ENCODE data around the gene AFM.
"Not testable (repeated sequence)": the region's sequence is repeated elsewhere in the genome, so short reads cannot be mapped to it uniquely, and the experiment has no call there.

The AFM gene

DNA sequence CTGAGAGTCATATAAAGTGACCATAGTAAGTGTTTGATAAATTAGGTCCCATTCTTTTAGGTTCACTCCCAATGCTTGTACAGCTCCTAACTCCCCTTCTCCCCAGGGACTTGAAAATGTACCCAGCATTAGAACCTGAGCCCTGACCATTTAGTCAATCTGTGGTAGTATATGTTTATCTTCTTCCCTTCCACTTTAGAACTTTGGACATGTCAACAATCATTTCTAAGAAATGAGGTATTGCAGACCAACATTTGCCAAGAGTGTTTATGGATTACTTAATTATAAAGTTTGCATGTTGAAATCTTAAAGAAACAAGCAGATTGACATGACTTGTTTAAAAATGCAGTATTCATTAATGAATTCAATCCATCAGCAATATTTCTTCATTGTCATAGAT lies 26.0 kb downstream of the AFM start:
- TF ChIP-seq ZNF274 (IDR thresholded peaks at IDR 0.05; ENCODE audit: low read depth, low read length): no peak

DNA sequence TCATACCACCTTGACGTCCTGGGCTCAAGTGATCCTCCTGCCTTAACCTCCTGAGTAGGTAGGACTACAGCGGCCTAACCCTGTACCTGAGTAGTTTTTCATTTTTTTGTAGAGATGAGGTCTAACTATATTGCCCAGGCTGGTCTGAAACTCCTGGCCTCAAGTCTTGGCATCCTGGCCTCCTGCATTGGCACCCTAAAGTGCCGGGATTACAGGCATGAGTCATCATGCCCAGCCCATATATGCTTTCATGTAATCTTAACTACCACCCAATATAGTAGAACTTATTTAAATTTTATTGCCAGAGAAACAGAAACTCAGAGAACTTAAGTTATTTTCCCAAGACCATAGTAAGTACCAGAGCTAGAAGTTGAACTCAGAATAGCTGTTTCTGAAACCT lies 27.1 kb downstream of the AFM start:
- TF ChIP-seq ZNF274 (IDR thresholded peaks at IDR 0.05; ENCODE audit: low read depth, low read length): no peak
- H3K4me3 ChIP-seq (ENCODE audit: low read length): no peak overlapping the region

More for the DNA sequence above, 26.0 kb downstream of the AFM start:
- H3K4me3 ChIP-seq (ENCODE audit: low read length): no peak overlapping the region

DNA sequence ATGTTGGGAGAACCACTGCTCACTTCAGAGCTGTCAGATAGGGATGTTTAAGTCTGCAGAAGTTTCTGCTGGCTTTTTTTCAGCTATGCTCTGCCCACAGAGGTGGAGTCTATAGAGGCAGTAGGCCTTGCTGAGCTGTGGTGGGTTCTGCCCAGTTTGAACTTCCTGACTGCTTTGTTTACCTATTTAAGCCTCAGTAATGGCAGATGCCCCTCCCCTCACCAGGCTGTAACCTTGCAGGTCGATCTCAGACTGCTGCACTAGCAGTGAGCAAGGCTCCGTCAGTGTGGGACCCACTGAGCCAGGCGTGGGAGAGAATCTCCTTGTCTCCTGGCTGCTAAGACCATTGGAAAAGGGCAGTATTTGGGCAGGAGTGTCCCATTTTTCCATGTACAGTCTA lies 36.8 kb downstream of the AFM start:
- no peak overlapping the region for H3K4me3 ChIP-seq (ENCODE audit: low read length)
- no peak for TF ChIP-seq ZNF274 (IDR thresholded peaks at IDR 0.05; ENCODE audit: low read depth, low read length)

DNA sequence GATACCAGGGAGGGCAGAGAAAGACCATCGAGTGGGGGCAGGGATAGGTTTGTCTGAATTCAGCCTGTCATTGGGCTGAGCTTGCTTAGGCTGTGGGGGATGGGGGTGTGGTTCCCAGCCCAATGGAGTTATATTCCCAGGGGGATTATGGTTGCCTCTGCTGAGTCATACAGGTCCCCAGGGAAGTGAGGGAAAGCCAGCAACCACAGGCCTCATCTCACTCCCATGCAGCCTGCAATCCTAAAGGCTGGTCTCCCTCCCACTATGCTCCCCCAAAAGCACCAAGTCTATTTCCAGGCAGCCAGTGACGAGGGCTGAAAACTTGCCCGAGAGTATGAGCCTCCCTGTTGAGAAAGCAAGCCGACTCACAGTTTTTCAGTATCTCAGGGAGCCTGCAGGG lies 39.3 kb downstream of the AFM start:
- H3K4me3 ChIP-seq (ENCODE audit: low read length): no peak overlapping the region
- TF ChIP-seq ZNF274 (IDR thresholded peaks at IDR 0.05; ENCODE audit: low read depth, low read length): no peak

DNA sequence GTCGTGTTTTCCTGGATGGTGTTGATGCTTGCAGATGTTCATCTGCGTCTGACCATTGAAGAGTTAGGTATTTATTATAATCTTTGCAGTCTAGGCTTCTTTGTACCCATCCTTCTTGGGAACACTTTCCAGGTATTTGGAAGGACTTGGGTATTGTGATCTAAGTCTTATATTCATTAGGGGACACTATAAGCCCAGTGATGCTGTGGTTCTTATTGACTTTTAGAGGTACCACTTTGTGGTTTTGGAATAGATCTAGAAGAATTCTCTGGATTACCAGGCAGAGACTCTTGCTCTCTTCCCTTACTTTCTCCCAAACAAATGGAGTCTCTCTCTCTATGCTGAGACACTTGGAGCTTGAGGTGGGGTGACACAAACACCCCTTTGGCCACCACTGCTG lies 41.6 kb downstream of the AFM start:
- no peak for TF ChIP-seq ZNF274 (IDR thresholded peaks at IDR 0.05; ENCODE audit: low read depth, low read length)
- H3K4me3 ChIP-seq (ENCODE audit: low read length): no peak overlapping the region

DNA sequence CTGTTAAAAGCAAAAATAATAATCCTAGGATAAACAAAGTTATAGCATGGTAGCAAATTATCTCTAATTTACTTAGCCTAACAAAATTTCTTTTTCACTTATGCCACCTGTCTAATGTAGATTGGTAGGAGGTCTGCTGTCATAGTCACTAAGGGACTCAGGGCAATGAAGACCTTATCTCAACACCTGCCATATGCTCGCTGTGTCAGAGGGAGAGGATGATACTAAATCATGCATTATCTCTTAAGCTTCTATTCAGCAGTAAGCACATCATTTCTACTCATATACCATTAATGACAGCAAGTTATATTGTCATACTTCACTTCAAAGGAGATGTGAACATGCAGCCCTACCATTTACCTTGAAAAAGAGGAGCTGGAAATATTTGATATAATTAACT lies 44.1 kb downstream of the AFM start:
- TF ChIP-seq ZNF274 (IDR thresholded peaks at IDR 0.05; ENCODE audit: low read depth, low read length): no peak
- H3K4me3 ChIP-seq (ENCODE audit: low read length): no peak overlapping the region

DNA sequence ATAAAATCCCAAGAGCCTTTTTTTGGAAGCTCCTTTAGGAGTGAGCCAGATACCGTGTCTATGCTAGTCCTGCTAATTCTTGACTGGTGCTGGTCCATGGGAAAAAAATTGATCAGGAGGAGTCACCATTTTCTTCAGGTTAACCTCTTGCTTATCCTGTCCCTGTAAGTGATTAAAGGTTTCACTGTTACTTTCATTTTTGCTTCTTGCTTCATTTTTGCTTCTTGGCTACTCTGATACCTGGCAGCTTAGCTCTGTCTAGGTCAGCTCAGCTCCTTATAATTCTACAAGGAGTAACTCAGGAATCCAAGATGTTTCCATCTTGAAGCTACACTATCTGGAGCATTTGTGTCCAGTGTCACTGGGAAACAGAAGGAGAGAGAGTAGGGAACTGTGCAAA lies 45.7 kb downstream of the AFM start:
- H3K4me3 ChIP-seq (ENCODE audit: low read length): no peak overlapping the region
- no peak for TF ChIP-seq ZNF274 (IDR thresholded peaks at IDR 0.05; ENCODE audit: low read depth, low read length)

DNA sequence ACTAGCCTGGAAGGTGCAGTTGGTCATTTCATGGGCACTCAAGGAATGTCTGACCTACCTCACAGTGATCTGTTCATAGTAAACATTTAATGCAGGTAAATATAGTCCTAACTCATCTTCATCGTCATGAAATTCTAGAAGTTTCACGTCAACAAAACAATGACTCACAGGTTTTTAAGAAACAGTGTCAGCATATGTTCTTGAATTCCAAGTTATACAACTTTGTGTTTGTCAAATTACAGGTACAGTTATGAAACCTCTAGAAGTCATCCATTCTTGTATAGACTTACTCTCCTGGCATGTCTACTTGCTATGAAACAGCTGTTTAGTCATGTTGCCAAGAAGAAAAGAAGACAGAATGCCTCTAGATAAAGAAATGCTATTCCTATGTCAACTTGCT lies 46.6 kb downstream of the AFM start:
- TF ChIP-seq ZNF274 (IDR thresholded peaks at IDR 0.05; ENCODE audit: low read depth, low read length): no peak
- no peak overlapping the region for H3K4me3 ChIP-seq (ENCODE audit: low read length)

DNA sequence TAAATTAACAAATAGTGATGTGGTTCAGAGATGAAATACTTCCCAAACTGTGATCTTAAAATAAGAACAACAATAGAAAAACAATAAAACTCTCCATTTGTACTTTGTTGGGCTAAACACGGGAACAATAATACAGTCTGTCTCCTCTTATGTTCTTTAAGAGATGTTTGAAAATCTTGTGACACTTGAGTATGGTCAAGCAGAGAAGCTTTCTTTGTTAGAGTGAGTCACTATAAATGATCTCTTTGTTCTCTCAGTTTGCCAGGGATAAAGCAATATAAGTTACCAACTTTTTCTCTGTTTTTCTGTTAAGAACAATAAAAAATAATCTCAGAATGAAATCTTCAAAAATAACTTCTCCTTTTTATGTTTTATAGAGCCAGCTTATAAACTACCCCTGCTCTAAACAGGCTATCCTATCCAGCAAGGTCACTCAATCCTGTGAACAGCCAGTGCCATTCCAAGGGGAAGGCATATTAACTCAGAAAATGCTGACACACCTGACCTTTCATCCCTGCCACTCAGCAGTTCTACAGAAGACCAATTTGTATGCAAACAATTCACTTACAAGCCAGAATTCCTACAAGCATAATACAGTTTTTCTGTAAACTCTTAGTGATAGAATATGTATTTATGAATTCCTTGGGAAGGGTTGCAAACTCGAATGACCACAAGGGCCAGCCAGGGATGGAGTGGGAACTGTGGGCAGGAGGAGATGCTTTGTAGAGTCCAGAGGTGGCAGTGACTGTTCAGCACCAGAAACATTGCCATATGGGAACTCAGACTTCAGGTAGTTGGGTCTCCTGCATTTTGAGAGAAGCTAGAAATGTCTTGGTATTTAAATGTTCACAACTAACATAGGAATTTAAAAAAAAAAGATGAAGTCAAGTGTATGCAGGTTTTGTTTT lies 52.2 kb downstream of the AFM start:
- TF ChIP-seq ZNF274 (IDR thresholded peaks at IDR 0.05; ENCODE audit: low read depth, low read length): no peak
- no peak overlapping the region for H3K4me3 ChIP-seq (ENCODE audit: low read length)

DNA sequence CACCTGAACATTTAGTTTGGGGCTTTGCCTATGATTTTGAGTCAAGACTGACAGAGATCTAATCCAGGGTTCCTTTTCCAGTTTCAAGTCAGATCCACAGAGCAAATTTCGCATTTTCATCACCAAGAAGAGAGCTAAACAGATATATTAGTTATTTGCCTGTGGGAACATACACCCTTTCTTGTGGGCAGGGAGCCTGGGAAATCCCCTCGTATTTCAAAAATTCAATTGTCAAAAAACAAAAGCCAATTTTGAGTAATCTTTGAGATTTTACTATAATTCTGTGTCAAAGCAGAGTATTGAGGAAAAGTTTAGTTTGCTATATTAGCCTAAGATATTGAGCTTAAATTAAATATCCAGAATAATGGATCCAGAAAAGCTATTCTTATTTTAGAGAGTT lies 56.6 kb downstream of the AFM start:
- TF ChIP-seq ZNF274 (IDR thresholded peaks at IDR 0.05; ENCODE audit: low read depth, low read length): no peak

DNA sequence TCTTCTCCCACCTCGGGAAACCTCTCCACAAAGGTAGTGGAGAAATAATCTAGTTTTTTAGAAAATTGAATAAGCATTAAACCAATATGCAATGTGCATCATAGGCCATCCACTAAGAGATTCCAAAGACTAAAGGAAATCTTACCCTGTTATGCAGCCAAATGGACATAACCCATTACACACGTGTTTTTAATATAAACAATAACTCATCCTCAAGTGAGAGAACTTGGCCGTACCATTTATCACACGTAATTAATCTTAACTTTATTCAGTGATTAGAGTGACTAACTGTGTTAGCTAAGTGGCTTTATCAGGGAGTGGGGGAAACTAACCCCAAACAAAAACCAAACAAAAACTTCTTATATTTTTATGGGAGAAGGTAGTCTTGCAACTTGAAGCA lies 57.8 kb downstream of the AFM start:
- no peak for TF ChIP-seq ZNF274 (IDR thresholded peaks at IDR 0.05; ENCODE audit: low read depth, low read length)
- H3K4me3 ChIP-seq (ENCODE audit: low read length): no peak overlapping the region

More for the DNA sequence above, 56.6 kb downstream of the AFM start:
- H3K4me3 ChIP-seq (ENCODE audit: low read length): no peak overlapping the region

DNA sequence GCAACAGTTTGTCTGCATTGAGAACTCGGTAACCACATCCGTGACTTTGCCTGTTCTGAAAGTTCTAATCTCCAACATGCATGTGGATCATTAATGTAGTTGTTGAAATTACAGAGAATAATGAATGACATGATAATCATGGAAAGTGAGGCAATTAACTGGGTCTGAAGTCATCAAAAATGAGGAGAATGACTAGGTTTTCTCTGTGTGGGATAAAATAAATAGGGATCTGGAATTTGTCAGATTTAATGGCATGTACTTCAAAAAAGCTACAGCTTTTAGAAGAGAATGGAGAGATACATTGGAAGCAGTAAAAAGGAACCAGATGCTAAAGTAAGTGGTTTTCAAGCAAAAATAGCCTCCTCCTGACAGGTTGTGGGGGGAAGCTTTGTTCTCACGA lies 59.3 kb downstream of the AFM start:
- no peak overlapping the region for H3K4me3 ChIP-seq (ENCODE audit: low read length)
- no peak for TF ChIP-seq ZNF274 (IDR thresholded peaks at IDR 0.05; ENCODE audit: low read depth, low read length)

DNA sequence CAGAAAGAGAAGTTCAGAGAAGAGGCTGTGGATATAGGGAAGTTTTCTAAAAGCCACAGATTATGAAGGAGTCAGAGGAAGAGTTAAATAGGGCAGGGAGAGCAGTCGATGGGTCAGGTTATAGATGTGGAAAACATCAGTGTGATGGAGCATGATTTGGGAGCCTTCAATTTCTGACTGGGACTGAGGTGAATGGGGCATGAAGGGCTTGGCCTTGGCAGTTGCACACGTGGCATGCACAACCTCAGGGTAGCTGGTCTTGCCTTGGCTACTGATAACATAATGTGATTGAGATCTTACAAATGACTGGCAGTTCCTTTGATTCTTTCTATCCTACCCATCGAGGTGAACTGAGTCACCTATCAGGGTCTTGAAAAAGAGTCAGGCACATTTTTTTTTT lies 59.7 kb downstream of the AFM start:
- no peak for TF ChIP-seq ZNF274 (IDR thresholded peaks at IDR 0.05; ENCODE audit: low read depth, low read length)
- H3K4me3 ChIP-seq (ENCODE audit: low read length): no peak overlapping the region

DNA sequence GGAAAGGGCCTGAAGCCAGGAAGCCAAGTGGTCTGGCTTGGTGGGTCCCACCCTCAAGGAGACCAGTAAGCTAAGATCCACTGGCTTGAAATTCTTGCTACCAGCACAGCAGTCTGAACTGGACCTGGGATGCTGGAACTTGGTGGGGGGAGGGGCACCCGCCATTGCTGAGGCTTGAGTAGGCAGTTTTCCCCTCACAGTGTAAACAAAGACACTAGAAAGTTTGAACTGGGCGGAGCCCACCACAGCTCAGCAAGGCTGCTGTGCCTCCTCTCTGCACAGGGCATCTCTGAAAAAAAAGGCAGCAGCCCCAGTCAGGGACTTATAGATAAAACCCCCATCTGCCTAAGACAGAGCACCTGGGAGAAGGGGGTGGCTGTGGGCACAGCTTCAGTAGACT lies 63.1 kb downstream of the AFM start:
- TF ChIP-seq ZNF274 (IDR thresholded peaks at IDR 0.05; ENCODE audit: low read depth, low read length): no peak
- no peak overlapping the region for H3K4me3 ChIP-seq (ENCODE audit: low read length)

DNA sequence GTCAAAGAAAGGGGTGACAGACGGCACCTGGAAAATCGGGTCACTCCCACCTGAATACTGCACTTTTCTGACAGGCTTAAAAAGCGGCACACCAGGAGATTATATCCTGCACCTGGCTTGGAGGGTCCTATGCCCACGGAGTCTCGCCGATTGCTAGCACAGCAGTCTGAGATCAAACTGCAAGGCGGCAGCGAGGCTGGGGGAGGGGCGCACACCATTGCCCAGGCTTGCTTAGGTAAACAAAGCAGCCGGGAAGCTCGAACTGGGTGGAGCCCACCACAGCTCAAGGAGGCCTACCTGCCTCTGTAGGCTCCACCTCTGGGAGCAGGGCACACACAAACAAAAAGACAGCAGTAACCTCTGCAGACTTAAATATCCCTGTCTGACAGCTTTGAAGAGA lies 69.3 kb downstream of the AFM start:
- not testable (repeated sequence) for H3K4me3 ChIP-seq (ENCODE audit: low read length)
